Epithelial cell of proximal tubule (primary cell): ENCODE results near the gene HP1BP3. TPM values are rescaled to one million over a fixed set of nuclear protein-coding genes. Genes with fewer than 3 reads are reported as not detected.

Experiments
- DNase-seq: peaks from one replicate; pipeline ENCODE4 v3.0.0-alpha.2; 2011; ENCODE audit warnings: low read depth
- H3K4me3 ChIP-seq: 2 replicates; pipeline ENCODE4 v1.5.1; 2011; ENCODE audit warnings: low read depth, mild to moderate bottlenecking, low read length
- total RNA-seq: library from RNA; depleted of rRNA; stranded (reverse); fragments of >200 nt; gene quantifications from 2 replicates; pipeline ENCODE4 v1.2.3, GENCODE V29; 2015
- TF ChIP-seq, protein P1 (sequence below): conservative IDR thresholded peaks from 2 replicates; pipeline ENCODE4 v1.5.1; 2012; ENCODE audit warnings: low read depth, mild to moderate bottlenecking, low read length

The HP1BP3 gene
- total RNA-seq, 1 donor from 2014 or later, result 142 TPM

GRCh38 chr1:20742671-20743070, 44.4 kb downstream of the HP1BP3 start:
- TF ChIP-seq, protein P1, sequence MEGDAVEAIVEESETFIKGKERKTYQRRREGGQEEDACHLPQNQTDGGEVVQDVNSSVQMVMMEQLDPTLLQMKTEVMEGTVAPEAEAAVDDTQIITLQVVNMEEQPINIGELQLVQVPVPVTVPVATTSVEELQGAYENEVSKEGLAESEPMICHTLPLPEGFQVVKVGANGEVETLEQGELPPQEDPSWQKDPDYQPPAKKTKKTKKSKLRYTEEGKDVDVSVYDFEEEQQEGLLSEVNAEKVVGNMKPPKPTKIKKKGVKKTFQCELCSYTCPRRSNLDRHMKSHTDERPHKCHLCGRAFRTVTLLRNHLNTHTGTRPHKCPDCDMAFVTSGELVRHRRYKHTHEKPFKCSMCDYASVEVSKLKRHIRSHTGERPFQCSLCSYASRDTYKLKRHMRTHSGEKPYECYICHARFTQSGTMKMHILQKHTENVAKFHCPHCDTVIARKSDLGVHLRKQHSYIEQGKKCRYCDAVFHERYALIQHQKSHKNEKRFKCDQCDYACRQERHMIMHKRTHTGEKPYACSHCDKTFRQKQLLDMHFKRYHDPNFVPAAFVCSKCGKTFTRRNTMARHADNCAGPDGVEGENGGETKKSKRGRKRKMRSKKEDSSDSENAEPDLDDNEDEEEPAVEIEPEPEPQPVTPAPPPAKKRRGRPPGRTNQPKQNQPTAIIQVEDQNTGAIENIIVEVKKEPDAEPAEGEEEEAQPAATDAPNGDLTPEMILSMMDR, result no peak
- no peak overlapping the region for H3K4me3 ChIP-seq
- DNase-seq, result no peak

DNA sequence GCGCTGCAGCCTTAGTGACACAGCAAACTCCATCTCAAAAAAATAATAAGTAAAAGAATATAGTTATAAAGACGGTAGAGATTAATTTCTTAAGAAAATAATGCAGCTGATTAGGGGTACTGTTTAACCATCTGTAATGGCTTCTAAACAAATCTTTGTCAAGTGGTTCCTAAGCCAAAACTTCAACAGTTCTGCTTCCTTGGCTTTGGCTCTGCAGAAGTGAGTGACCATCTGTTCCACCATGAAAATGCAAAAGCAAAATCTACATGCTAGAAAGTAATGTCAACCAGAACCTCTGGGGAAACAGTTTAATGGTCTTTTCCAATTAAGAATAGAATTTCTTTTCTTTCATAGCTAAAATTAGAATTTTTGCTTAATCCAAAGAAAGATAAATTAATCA, 46.3 kb downstream of the HP1BP3 start:
- TF ChIP-seq, protein P1, result no peak
- no peak overlapping the region for H3K4me3 ChIP-seq

DNA sequence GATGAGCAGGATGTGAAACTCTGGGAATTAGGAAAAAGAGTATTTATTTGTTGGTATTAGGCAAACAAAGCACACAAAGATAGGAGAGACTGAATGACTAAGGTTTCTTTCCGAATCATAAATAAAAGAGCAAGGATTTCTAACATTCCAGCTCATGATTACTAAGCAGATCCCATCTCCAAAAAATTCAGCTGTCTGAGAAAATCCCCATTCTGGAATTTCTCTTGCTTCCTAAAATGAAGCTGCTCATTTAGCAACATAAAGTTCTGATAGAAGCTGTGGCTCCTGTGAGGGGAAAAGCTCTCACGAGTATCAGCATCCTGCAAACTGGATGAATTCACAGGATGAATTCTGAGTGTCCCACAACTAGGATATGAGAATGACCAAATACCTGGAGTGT, 47.9 kb downstream of the HP1BP3 start:
- TF ChIP-seq, protein P1, result no peak
- no peak overlapping the region for H3K4me3 ChIP-seq
- DNase-seq, result no peak

More for the DNA sequence above, 46.3 kb downstream of the HP1BP3 start:
- no peak for DNase-seq

DNA sequence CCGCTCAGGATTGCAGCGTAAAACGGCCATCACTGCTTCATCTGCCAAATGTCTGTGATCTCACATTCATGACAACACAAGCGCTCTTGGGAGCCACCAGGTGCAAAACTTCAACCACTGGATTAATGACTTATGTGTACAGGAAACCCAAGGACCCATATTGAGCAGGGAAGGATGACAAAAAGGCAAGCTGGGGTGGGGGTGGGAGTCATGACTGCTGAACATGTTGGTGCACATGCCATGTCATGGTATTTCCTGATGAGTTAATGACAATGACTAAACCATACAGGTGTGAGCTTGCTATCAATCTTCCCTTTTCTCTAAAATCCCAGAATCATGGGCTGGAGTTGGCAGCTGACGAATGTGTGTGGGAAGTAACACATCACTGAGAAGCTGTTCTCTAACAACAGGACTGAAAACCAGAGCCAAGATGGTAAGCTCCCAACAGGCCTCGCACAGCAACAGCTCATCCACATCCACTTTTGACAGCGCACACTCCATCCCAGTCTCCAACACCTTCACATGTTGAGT, 51.5 kb downstream of the HP1BP3 start:
- H3K4me3 ChIP-seq, result no peak overlapping the region
- TF ChIP-seq, protein P1, result no peak
- no peak for DNase-seq

GRCh38 chr1:20733360-20733975, 53.6 kb downstream of the HP1BP3 start:
- no peak for DNase-seq
- TF ChIP-seq, protein P1, result no peak
- peak overlapping the region; percentile 74 for H3K4me3 ChIP-seq

DNA sequence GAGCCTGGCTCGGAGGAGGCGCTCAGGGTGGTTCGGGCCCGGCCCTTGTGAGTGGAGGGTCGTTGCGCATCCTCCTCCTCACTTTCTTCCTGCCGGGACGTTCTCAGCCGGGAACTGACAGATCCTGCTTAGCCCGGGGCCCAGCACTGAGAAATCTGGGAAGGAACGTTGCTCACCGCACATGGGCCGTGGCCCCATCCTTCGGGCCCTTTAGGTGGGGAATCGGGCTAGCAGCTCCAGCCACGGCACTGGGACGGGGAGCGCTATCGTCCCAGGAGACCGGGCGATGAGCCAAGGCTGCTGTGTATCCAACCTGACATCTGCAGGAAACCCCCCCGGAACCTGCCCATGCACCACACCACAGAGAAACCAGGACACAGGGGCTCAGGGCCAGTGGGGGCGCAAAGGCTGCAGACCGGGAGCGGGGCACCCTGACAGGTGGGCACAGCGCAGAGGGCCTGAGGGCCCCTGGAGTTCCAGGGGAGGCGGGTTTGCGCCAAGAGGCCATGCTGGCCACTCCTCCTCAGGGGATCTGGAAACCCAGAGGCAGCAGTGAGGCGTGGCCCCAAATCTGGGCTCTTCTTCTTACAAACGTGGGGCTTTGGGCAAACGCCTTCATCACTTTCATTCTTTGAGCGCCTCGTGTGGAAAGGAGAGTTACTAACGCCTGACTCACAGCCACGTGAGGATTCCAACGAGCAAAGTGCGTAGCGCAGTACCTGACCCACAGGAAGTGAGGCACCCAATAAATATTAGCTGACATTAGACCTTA, 54.3 kb downstream of the HP1BP3 start, which contains the start of gene SH2D5:
TSS of gene SH2D5 (minus strand) at position 116 of the 772 bp plus-strand sequence. CDS start 4,659 bp downstream, outside the sequence.
- DNase-seq, result peak; percentile 92
- TF ChIP-seq, protein P1, result peak; percentile 42
- peak within 1 kb of the TSS; percentile 74 for H3K4me3 ChIP-seq
